HG03442 (cell line): ENCODE data around the gene STAU1.
"Not testable (repeated sequence)": the region's sequence is repeated elsewhere in the genome, so short reads cannot be mapped to it uniquely, and the experiment has no call there.

Experiments
- ATAC-seq: cut with Tn5 transposase; IDR thresholded peaks from one replicate; pipeline ENCODE4 v1.9.1; 2021; ENCODE audit warnings: mild to moderate bottlenecking, moderate library complexity; ENCODE audit not compliant: unreplicated experiment

Gene STAU1

GRCh38 chr20:49123982-49124381 lies 64.2 kb downstream of the STAU1 start:
- ATAC-seq: no peak

DNA sequence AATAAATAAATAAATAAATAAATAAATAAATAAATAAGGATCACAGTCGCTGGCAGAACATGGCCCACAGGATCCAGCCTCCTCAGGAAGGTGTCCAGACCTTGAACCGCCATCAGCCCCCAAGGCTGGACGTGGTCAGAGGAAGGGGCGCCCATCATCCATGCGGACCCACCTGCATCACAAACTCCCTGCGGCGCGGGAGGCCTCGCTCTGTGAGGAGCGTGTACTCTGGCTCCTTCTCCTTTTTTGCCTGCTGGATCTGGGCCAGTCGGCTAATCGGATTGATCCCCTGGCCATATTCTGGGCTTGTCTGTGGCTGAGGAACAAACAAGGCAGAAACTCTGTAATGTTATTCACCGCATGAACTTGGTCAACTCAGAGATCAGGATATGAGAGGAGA lies 65.2 kb downstream of the STAU1 start:
- ATAC-seq: no peak

DNA sequence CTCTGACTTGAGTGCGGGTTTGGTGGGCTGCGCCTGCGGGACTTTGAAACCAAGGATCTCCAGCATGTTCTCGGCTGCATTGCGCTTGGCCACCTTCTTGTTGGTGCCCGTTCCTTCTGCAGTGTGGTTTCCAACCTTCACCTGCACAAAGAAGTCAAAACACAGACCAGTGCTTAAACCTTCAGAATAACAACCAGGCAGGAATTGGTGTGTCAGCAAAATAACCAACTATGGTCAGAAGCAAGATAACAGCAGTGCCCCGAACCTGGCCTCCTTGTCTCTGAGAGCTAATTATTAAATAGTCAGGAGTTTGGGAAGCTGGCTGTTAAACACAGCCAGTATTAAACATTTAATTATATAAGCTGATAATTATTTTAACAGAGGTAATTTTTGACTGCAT lies 68.1 kb downstream of the STAU1 start:
- ATAC-seq: no peak

DNA sequence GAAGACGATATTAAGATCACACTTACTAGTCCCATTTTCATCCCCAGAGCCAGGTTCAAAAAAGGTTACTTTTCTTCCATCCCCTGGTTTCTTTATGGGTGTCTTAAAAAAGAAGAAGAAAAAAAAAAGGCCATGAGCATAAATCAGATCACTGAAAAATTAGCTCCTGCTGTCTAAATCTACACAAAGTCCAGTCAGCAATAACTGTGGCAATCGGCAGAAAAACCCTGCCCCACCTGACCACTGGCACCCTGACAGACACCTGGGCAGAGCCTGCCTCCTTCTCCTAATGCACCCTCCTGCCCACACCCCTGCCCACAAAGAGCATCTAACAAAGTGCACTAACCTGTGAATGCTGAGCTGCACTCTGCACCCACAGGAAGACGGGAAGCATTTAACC lies 69.8 kb downstream of the STAU1 start:
- no peak for ATAC-seq

DNA sequence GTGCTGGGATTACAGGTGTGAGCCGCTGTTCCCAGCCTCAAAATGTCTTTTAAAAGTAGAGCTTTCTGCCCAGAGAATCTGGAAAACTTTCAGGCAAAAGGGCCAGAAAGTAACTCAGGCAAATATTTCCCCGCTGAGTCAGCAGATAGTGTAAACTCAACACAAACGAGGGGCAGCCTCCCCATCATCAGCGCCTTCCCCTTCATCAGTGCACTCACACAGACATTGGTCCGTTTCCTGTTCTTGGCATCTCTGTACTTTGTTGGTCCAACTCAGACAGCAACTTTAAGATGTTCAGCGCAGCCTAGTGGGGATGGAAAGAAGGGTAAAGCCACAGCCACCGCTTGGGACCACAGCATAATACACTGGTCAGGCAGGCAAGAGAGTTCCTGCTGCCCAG lies 72.6 kb downstream of the STAU1 start:
- ATAC-seq: no peak

DNA sequence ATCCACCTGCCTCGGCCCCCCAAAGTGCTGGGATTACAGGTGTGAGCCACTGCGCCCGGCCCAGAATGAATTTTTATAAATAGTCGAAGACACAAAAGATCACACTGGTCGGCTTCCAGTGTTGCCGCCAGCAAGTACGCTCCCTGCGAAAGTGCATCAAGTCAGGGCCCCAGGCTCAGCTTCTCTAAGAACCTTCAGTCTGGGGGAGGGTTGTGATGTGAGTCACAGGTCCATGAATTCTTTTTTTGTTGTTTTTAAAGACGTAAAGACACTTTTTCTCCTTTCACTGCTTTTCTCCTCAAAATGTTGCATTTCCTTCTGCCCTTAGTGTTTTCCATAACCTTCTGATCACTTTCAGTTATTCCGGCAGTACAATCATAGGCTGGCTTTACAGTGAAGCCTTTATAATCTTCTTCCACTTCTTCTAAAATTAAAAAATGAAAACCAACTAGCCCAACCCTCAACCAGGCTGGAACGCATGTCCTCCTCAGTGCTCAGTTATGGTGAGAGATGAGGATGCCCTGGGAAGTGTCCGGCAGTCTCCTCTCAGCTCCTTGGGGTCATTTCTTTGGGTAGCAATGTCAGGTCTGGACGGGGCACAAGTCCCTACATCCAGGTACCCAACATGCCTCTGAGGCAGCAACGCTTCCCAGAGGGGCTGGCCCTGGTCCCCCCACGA lies 75.4 kb downstream of the STAU1 start:
- ATAC-seq: no peak

GRCh38 chr20:49110767-49111694 lies 77.1 kb downstream of the STAU1 start:
- ATAC-seq: no peak

- no peak for ATAC-seq
Measured at GRCh38 chr20:49106328-49106727, 81.8 kb downstream of the STAU1 start.

DNA sequence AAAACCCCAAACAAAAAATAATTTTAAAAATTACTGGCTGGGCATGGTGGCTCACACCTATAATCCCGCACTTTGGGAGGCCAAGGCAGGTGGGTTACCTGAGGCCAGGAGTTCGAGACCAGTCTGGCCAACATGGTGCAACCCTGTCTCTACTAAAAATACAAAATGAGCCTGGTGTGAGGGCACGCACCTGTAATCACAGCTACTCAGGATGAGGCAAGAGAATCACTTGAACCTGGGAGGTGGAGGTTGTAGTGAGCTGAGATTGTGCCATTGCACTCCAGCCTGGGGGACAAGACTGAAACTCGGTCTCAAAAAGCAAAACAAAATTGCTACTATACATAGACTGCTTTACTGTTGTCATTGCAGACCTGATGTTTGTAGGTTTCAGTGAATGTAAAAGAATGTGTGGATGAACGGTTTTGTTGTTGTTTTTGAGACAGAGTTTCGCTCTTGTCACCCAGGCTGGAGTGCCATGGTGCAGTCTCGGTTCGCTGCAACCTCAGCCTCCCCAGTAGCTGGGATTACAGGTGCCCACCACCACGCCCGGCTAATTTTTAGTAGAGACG lies 83.1 kb downstream of the STAU1 start:
- not testable (repeated sequence) for ATAC-seq

DNA sequence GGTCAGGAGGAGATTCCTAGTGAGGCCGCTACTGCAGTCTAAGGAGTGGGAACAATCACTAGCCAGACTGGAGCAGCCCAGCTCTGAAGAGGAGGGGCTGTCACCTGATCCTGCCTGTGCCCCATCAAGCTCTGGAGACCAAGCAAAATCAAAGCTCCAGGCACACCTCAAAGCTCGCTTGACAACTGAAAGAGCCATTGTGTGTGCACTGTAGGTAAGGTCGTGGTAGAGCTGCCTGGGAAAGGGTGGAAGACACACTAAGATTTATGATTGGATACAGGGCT lies 83.8 kb downstream of the STAU1 start:
- ATAC-seq: no peak

DNA sequence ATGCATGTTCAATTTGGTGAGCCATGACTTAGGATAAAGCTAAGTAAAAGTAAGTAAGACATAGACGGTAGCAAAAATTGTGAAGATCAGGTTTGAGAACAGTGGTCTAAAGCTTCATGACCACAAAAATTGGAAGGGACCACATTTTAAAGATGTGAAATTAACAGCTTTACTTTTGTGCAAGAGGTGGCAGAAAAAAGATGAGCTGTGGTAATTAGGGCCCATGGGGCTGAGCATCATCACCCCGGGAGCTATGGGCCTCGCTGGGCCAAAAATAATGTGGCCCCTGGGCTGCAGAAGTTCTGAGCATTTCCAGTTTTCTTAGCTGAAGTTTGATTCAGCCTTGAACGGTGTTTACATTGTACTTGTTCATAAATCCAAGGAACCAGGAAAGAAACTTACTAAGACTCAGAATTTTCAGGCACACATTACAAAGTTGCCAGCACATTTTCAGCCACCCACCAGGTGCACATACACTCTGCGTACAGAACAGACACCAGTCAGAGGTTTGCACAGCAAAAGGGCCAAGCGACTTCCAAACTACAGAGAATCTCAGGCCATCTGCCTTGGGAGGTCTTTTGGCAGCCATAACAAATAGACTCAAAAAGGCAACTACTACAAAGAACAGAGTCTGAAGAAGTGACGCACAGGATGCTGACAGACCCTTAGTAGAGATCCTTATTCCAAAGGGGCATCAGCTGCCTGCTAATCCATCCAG lies 84.3 kb downstream of the STAU1 start:
- ATAC-seq: no peak

DNA sequence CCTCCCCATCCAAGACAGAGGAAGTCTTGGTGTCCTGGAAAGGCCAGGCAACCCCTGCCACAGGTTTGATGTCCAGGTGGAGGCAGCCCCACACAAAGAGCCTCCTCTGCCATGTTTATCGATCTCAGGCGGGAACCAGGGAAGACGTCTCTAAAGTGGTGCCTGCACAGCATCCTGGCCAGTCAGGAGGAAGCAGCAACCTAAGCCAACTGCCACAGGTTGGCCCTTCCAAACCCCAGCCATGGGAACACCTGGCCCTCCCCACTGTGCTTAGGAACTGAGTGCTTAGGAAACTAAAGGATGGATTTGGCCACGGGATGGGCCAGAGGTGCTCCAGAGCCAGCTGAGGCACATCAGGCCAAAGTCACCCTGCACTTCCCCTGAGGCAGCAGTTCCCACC lies 85.1 kb downstream of the STAU1 start:
- ATAC-seq: no peak

DNA sequence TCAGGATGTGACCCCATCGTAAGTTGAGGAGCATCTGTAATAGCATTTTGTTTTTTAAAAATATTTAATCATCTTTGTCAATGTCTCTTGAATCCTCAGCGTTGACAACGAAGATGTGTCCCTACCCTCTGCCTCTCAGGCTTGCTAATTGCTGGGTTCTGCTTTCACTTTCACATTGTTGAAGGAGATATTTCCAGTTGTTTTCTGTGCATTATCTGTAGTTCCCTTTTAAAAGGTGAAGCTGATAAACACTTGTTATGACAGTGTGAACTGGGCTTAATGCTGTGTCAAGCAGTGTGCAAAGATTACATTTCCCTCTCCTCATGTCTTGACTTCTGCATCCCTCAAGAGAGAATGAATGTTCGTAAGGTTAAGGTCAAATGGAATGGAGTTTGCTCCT lies 87.2 kb downstream of the STAU1 start:
- ATAC-seq: no peak

DNA sequence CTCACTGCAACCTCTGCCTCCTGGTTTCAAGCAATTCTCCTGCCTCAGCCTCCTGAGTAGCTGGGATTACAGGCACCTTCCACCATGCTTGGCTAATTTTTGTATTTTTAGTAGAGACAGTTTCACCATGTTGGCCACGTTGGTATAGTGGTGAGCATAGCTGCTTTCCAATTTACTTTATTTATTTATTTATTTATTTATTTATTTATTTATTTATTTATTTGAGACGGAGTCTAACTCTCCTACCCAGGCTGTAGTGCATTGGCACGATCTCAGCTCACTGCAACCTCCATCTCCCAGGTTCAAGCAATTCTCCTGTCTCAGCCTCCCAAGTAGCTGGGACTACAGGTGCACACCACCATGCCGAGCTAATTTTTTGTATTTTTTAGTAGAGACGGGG lies 87.8 kb downstream of the STAU1 start:
- ATAC-seq: not testable (repeated sequence)

DNA sequence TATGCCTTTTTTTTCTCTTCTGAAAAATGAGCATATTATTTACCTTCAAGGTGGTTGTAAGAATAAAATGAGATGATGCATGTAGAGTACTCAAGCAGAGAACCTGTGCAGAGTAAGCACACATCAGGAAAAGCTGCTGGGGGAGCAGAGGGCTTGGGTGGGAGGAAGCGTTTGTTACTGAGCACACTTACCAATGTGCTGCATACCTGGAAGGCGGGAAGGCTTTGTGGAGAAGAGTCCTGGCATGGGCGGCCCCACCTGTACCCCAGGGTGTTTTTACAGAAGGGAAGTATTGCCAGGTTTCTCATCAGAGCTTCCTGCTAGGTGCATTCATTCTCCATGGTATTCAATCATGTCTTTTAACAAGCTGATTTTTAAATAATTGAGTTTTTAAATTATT lies 89.1 kb downstream of the STAU1 start:
- no peak for ATAC-seq

DNA sequence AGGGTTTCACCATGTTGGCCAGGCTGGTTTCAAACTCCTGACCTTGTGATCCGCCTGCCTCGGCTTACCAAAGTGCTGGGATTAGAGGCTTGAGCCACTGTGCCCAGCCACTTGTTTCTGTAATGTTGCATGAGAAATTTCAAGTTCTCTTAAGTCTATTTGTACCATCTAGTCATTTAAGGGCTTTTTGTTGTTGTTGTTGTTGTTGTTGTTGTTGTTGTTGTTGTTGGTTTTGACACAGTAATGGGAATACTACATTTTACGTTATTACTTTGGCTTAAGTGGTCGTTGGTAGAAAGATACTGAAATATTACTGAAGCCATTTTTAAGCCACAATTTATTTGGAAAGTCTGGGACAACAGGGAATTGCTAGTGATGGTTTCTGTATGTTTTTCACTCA lies 90.0 kb downstream of the STAU1 start:
- ATAC-seq: no peak

DNA sequence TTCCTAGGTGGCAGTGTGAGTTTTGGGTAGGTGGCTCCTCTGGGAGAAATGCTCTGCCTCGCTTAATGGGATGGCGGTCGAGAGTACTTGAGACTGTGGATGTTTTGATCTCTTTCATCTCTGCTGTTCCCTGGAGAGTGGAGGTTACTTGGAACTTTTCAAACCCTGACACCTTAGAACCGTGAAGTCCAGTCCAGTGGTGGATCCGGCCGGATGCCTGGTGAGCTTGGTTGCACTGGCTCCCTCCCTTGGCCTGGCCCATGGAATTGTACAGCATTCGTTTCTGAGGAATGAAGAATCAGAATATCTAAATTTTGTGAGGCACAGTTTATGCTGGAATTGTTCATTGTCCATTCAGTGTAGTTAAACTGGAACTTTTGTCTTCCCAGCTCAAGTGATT lies 91.0 kb downstream of the STAU1 start:
- no peak for ATAC-seq

- ATAC-seq: no peak
Measured at GRCh38 chr20:49096203-49096730, 91.9 kb downstream of the STAU1 start.

DNA sequence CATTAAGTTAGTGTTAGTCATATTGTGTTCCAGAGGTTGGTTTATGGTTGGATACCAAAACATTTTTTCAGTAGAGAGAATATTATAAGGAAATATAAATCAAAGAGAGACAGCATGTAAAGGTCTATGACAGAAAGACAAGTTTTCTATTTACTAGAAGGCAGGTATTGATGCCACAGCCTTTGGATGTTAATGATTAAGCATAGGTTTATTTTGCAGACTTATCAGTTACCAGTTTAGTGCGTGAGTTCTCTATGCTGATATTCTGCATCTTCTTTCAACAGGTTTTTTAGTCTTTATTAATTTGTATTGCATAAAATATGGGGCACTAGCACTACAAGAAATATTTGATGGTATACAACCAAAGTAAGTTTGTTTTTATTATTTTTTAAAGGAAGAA lies 96.4 kb downstream of the STAU1 start:
- no peak for ATAC-seq

GRCh38 chr20:49091104-49091503 lies 97.0 kb downstream of the STAU1 start:
- no peak for ATAC-seq

DNA sequence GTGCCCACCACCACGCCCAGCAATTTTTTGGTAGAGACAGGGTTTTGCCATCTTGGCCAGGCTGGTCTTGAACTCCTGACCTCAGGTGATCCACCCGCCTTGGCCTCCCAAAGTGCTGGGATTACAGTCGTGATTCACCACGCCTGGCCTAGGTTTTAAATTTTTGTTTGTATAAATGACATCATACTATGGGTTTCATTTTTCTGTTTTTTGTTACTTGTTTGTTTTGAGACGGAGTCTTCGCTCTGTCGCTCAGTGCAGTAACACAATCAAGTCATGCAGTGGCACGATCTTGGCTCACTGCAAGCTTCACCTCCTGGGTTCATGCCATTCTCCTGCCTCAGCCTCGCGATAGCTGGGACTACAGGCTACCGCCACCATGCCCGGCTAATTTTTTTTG lies 105.8 kb downstream of the STAU1 start:
- ATAC-seq: not testable (repeated sequence)
